Neuronal stem cell (in vitro differentiated cells): Measurements from ENCODE around the gene ACACB.

Experiments used
- DNase-seq: peaks from one replicate; pipeline ENCODE4 v3.0.0-alpha.2; 2013; ENCODE audit warnings: low spot score
- H2AFZ ChIP-seq: one replicate; pipeline ENCODE4 v1.6.1; 2013; ENCODE audit warnings: mild to moderate bottlenecking, low read length, inconsistent platforms
- H2AK5ac ChIP-seq: 2 replicates; pipeline ENCODE4 v1.6.1; 2013; ENCODE audit warnings: low read depth, mild to moderate bottlenecking, inconsistent platforms, low read length, moderate library complexity, mixed read lengths
- H2BK120ac ChIP-seq: 2 replicates; pipeline ENCODE4 v1.6.1; 2013; ENCODE audit warnings: low read depth, mild to moderate bottlenecking, inconsistent platforms, low read length, moderate library complexity, mixed read lengths
- H2BK12ac ChIP-seq: one replicate; pipeline ENCODE4 v1.6.1; 2013; ENCODE audit warnings: low read length, inconsistent platforms
- H2BK15ac ChIP-seq: 2 replicates; pipeline ENCODE4 v1.6.1; 2013; ENCODE audit warnings: mild to moderate bottlenecking, low read length, inconsistent platforms, mixed read lengths
- H2BK5ac ChIP-seq: one replicate; pipeline ENCODE4 v1.6.1; 2013; ENCODE audit warnings: inconsistent platforms, mild to moderate bottlenecking, low read length, moderate library complexity
- H3K14ac ChIP-seq: one replicate; pipeline ENCODE4 v1.6.1; 2013; ENCODE audit warnings: low read length, inconsistent platforms
- H3K18ac ChIP-seq: 2 replicates; pipeline ENCODE4 v1.6.1; 2013; ENCODE audit warnings: low read length, inconsistent platforms
- H3K23ac ChIP-seq: 2 replicates; pipeline ENCODE4 v1.6.1; 2013; ENCODE audit warnings: low read depth, mild to moderate bottlenecking, mixed read lengths, low read length, inconsistent platforms; ENCODE audit not compliant: poor library complexity
- H3K27ac ChIP-seq: replicated peaks from 3 replicates; pipeline ENCODE4 v1.5.1; 2013; ENCODE audit warnings: low read length, inconsistent platforms
- H3K27me3 ChIP-seq, 3 experiments: 2 replicates each; pipeline ENCODE4 v1.6.1; 2013; ENCODE audit warnings: low read length in 3 of 3, mild to moderate bottlenecking in 2 of 3, inconsistent platforms in 1 of 3, low read depth in 1 of 3, mixed read lengths in 1 of 3, moderate library complexity in 1 of 3; ENCODE audit not compliant: control insufficient read depth in 3 of 3, insufficient read depth in 3 of 3
- H3K36me3 ChIP-seq, 2 donors: replicated peaks in 1 of 2; 2 replicates each; pipeline ENCODE4 v1.6.1; 2013; ENCODE audit warnings: low read length in 2 of 2; ENCODE audit not compliant: control insufficient read depth in 2 of 2, insufficient read depth in 2 of 2
- H3K4ac ChIP-seq: 2 replicates; pipeline ENCODE4 v1.6.1; 2013; ENCODE audit warnings: inconsistent platforms, mild to moderate bottlenecking, low read length, moderate library complexity
- H3K4me1 ChIP-seq, 2 donors: 1 replicate in 1 of 2; 2 replicates in 1 of 2; pipeline ENCODE4 v1.6.1; 2013; ENCODE audit warnings: low read length in 2 of 2, low read depth in 1 of 2; ENCODE audit not compliant: control insufficient read depth in 2 of 2, insufficient read depth in 1 of 2
- H3K4me2 ChIP-seq: one replicate; pipeline ENCODE4 v1.6.1; 2013; ENCODE audit warnings: mild to moderate bottlenecking, low read length, inconsistent platforms; ENCODE audit not compliant: insufficient read depth, poor library complexity, severe bottlenecking
- H3K4me3 ChIP-seq, 2 donors: 2 replicates each; pipeline ENCODE4 v1.5.1; 2013; ENCODE audit warnings: low read length in 2 of 2, mild to moderate bottlenecking in 2 of 2, inconsistent platforms in 1 of 2, moderate library complexity in 1 of 2
- H3K79me1 ChIP-seq: one replicate; pipeline ENCODE4 v1.6.1; 2013; ENCODE audit warnings: low read depth, mild to moderate bottlenecking, inconsistent platforms, low read length, moderate library complexity
- H3K9ac ChIP-seq: one replicate; pipeline ENCODE4 v1.6.1; 2013; ENCODE audit warnings: mild to moderate bottlenecking, low read depth, low read length, inconsistent platforms; ENCODE audit not compliant: poor library complexity
- H3K9me3 ChIP-seq, 2 donors: replicated peaks in 1 of 2; 2 replicates each; pipeline versions ENCODE3 to v1.6.1; 2013; ENCODE audit warnings: low read length in 2 of 2, mild to moderate bottlenecking in 2 of 2, inconsistent platforms in 1 of 2, low read depth in 1 of 2, mixed read lengths in 1 of 2, moderate library complexity in 1 of 2; ENCODE audit not compliant: control insufficient read depth in 2 of 2, insufficient read depth in 1 of 2
- H4K8ac ChIP-seq: one replicate; pipeline ENCODE4 v1.6.1; 2013; ENCODE audit warnings: low read depth, mild to moderate bottlenecking, inconsistent platforms, low read length, moderate library complexity
- H4K91ac ChIP-seq: one replicate; pipeline ENCODE4 v1.6.1; 2013; ENCODE audit warnings: low read length, low read depth, mild to moderate bottlenecking, inconsistent platforms; ENCODE audit not compliant: poor library complexity
- WGBS, 2 donors: extraction: QIAGEN DNeasy Blood & Tissue Kit; methylation state at CpG; one replicate each; pipeline ENCODE4 v1.1.7; 2013; ENCODE audit warnings: missing lambda C conversion rate in 2 of 2, mixed read lengths in 1 of 2; ENCODE audit not compliant: insufficient read length in 2 of 2, insufficient replicate concordance in 1 of 2; ENCODE audit errors: extremely low coverage in 2 of 2; 5-methylcytosine and 5-hydroxymethylcytosine counted together

Gene ACACB

DNA sequence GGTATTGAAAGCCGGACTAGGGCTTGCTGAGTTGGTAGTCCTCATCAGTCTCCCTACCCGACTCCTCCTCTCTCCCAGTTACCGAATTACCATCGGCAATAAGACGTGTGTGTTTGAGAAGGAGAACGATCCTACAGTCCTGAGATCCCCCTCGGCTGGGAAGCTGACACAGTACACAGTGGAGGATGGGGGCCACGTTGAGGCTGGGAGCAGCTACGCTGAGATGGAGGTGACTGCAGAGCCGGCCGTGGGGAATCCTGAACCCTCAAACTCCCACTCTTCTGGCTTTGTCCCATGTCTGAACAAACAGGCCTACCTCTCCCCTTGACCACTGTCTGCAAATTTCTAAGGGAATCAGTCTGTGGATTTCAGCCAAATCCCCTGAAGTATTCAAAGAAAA is 82.9 kb downstream of the ACACB start:
- DNase-seq = no peak

DNA sequence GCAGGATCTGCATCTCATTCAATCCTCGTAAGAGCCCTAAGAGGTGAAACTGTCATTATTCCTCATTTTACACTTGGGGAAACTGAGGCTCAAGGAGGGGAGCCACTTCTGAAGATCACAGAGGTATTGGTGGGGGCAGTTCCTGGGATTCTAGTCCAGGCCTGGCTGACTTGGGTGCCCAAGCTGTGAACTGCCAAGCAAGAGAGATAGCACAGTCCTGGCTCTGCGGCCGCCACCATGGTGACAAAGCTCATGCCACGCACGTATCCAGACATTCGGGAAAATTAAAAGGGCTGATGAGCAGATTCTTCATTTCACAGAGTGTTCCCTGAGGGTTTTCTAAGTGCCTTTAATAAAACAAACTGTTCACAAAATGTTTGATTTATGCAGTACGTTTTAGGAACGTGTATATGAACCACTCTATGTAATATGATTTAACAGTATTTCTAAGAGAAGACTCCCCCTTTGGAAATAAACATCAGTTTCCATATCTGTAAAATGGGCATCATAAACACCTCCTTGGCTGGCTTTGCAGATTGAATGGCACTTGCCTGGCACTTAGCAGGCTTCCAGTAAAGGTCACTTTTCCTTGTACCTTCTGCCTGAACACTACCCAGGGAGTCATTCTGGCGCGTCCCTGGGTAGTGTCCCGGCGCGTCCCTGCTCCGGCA is 84.6 kb downstream of the ACACB start:
- no peaks in the 10 kb centered on the region for H3K27me3 ChIP-seq
- no peak overlapping the region for H3K23ac ChIP-seq
- H3K18ac ChIP-seq = no peak overlapping the region
- no peak overlapping the region for H3K4me3 ChIP-seq
- no peaks in the 10 kb centered on the region for H3K9me3 ChIP-seq
- no peak overlapping the region for H4K91ac ChIP-seq
- H3K9ac ChIP-seq = no peak overlapping the region
- no peak overlapping the region for H3K4ac ChIP-seq
- no peak overlapping the region for H2BK15ac ChIP-seq
- H3K4me1 ChIP-seq = peaks cover 0 to 5% of the 10 kb centered on the region in 2 donors
- no peak overlapping the region for H2BK5ac ChIP-seq
- no CpG with 5 or more reads among the region's 14 CpGs for WGBS, 2 donors
- DNase-seq = no peak
- no peak overlapping the region for H3K14ac ChIP-seq
- no peak overlapping the region for H2AFZ ChIP-seq
- H3K27ac ChIP-seq = no peak overlapping the region
- H2BK120ac ChIP-seq = peak overlapping the region; percentile 4
- H2BK12ac ChIP-seq = no peak overlapping the region
- H3K4me2 ChIP-seq = no peak overlapping the region
- H3K36me3 ChIP-seq = peaks cover 4 to 7% of the 10 kb centered on the region in 2 donors
- no peak overlapping the region for H4K8ac ChIP-seq
- H2AK5ac ChIP-seq = no peak overlapping the region
- H3K79me1 ChIP-seq = peaks cover 2% of the 10 kb centered on the region

More for the DNA sequence above, 82.9 kb downstream of the ACACB start:
- Histone ChIP-seq H2BK5ac (no peak overlapping the region), H3K18ac (no peak overlapping the region), H4K8ac (no peak overlapping the region), H2BK12ac (no peak overlapping the region), H3K36me3 (peaks cover 4 to 7% of the 10 kb centered on the region in 2 donors), H4K91ac (no peak overlapping the region), H2AK5ac (no peak overlapping the region), H2AFZ (no peak overlapping the region), H3K4ac (no peak overlapping the region), H3K4me1 (peaks cover 0 to 5% of the 10 kb centered on the region in 2 donors), H3K9me3 (no peaks in the 10 kb centered on the region), H2BK15ac (no peak overlapping the region), H2BK120ac (no peak overlapping the region), H3K23ac (no peak overlapping the region), H3K27me3 (no peaks in the 10 kb centered on the region), H3K79me1 (no peaks in the 10 kb centered on the region), H3K14ac (no peak overlapping the region), H3K9ac (no peak overlapping the region), H3K4me2 (no peak overlapping the region), H3K27ac (no peak overlapping the region), H3K4me3 (no peak overlapping the region)
- WGBS, 2 donors = no CpG with 5 or more reads among the region's 11 CpGs

DNA sequence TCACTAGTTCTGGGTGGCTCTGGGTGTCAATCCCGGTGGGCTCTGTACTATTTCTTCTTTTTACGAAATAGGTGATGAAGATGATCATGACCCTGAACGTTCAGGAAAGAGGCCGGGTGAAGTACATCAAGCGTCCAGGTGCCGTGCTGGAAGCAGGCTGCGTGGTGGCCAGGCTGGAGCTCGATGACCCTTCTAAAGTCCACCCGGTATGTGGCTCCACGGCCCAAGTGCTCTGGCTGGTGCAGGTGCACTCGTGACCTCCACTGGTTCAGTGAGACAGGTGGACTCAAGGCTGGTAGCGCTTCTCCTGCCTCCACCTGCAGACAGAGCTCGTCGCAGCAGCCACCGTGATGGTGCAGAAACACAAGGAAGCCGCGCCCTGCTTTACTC is 85.1 kb downstream of the ACACB start:
- Histone ChIP-seq H3K4me1 (peaks cover 0 to 5% of the 10 kb centered on the region in 2 donors), H3K4ac (no peak overlapping the region), H4K91ac (no peak overlapping the region), H3K18ac (peak overlapping the region; percentile 48), H3K79me1 (peaks cover 2% of the 10 kb centered on the region), H2BK120ac (peak overlapping the region; percentile 4), H2BK15ac (no peak overlapping the region), H2BK12ac (no peak overlapping the region), H2AK5ac (peak overlapping the region; percentile 90), H3K27ac (no peak overlapping the region), H3K14ac (peak overlapping the region; percentile 97), H4K8ac (no peak overlapping the region), H3K23ac (peak overlapping the region; percentile 65), H3K4me2 (no peak overlapping the region), H3K9ac (no peak overlapping the region), H3K27me3 (no peaks in the 10 kb centered on the region), H2BK5ac (no peak overlapping the region), H3K36me3 (peaks cover 4 to 7% of the 10 kb centered on the region in 2 donors), H3K4me3 (no peak overlapping the region), H3K9me3 (no peaks in the 10 kb centered on the region), H2AFZ (no peak overlapping the region)
- no CpG with 5 or more reads among the region's 17 CpGs for WGBS, 2 donors
- no peak for DNase-seq

DNA sequence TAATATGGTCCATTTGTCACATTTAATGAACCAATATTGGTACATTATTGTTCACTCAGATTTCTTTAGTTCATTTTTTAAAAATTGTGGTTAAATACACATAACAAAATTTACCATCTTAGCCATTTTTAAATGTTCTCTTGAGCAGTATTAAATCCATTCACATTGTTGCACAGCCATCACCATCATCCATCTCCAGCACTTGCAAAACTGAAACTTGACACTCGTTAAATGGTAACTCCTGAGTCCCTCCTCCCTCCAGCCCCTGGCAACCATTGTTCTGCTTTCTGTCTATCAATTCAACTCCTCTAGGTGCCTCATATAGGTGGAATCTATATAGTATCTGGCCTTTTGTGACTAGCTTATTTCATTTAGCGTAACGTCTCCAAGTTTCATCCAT is 86.4 kb downstream of the ACACB start:
- Histone ChIP-seq H3K27ac (no peak overlapping the region), H3K27me3 (no peaks in the 10 kb centered on the region), H3K9ac (no peak overlapping the region), H3K23ac (no peak overlapping the region), H2AK5ac (no peak overlapping the region), H2BK5ac (no peak overlapping the region), H2BK15ac (no peak overlapping the region), H3K14ac (no peak overlapping the region), H3K9me3 (no peaks in the 10 kb centered on the region), H2AFZ (no peak overlapping the region), H2BK120ac (no peak overlapping the region), H4K91ac (no peak overlapping the region), H3K36me3 (peaks cover 2 to 7% of the 10 kb centered on the region in 2 donors), H3K4me1 (peaks cover 0 to 5% of the 10 kb centered on the region in 2 donors), H3K4me3 (no peak overlapping the region), H3K4me2 (no peak overlapping the region), H3K4ac (no peak overlapping the region), H3K18ac (no peak overlapping the region), H2BK12ac (no peak overlapping the region), H4K8ac (no peak overlapping the region), H3K79me1 (peaks cover 2% of the 10 kb centered on the region)
- no peak for DNase-seq
- no CpG with 5 or more reads among the region's 3 CpGs for WGBS, 2 donors
